ENCODE data around the gene ACSL4.
"Not testable (repeated sequence)": the region's sequence is repeated elsewhere in the genome, so short reads cannot be mapped to it uniquely, and the experiment has no call there.

The ACSL4 gene

DNA sequence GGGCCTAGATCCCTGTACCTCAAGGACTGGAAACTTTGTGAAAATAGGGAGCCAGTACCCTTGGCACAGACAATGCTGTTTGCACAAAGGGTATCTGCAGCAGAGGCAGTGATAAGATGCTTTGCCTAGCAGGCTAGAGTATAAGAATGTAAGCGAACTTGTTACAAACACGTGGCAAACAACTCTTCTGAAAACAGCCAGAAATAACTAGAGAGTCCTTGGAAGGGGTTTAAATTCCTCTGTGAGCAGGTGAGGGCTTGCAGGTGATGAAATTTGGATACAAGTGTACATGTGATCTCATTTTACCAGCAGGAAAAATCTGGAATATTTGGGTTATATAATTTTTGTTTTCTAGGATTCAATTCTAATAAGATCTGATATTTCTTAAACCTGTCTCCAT is 18.6 kb upstream of the ACSL4 start:
- no peak for DNase-seq (ENCODE audit: extremely low spot score)
- ChIA-PET CTCF (no interaction called here), POLR2A (no interaction called here)
- TF ChIP-seq, protein P1, sequence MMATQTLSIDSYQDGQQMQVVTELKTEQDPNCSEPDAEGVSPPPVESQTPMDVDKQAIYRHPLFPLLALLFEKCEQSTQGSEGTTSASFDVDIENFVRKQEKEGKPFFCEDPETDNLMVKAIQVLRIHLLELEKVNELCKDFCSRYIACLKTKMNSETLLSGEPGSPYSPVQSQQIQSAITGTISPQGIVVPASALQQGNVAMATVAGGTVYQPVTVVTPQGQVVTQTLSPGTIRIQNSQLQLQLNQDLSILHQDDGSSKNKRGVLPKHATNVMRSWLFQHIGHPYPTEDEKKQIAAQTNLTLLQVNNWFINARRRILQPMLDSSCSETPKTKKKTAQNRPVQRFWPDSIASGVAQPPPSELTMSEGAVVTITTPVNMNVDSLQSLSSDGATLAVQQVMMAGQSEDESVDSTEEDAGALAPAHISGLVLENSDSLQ (IDR thresholded peaks at IDR 0.05) = no peak
- TF ChIP-seq SP1 (IDR thresholded peaks at IDR 0.05) (no peak), CTBP1 (IDR thresholded peaks at IDR 0.05; ENCODE audit: borderline replicate concordance) (no peak), ZNF384 (IDR thresholded peaks at IDR 0.05) (no peak), NFRKB (IDR thresholded peaks at IDR 0.05) (no peak), FOXM1 (IDR thresholded peaks at IDR 0.05; ENCODE audit: borderline replicate concordance) (no peak), ELF4 (IDR thresholded peaks at IDR 0.05) (no peak), ARNT (IDR thresholded peaks at IDR 0.05) (no peak)

DNA sequence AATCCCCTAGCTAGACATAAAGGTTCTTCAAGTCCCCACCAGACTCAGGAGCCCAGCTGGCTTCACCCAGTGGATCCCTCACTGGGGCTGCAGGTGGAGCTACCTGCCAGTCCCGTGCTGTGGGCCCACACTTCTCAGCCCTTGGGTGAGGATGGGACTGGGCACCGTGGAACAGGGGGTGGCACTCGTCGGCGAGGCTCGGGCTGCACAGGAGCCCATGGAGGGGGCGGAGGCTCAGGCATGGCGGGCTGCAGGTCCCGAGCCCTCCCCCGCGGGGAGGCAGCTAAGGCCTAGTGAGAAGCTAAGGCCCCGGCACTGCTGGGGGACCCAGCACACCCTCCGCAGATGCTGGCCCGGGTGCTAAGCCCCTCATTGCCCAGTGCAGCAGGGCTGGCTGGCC is 16.1 kb upstream of the ACSL4 start:
- CTCF ChIA-PET = no interaction called here
- no peak for DNase-seq (ENCODE audit: extremely low spot score)
- TF ChIP-seq FOXA1 (IDR thresholded peaks at IDR 0.05) = no peak
- no peak for TF ChIP-seq CTBP1 (IDR thresholded peaks at IDR 0.05; ENCODE audit: borderline replicate concordance)
- TF ChIP-seq FOXM1 (IDR thresholded peaks at IDR 0.05; ENCODE audit: borderline replicate concordance) = no peak
- no peak for TF ChIP-seq LEF1 (IDR thresholded peaks at IDR 0.05; ENCODE audit: borderline replicate concordance)
- no peak for TF ChIP-seq SUZ12 (IDR thresholded peaks at IDR 0.05)
- no peak for TF ChIP-seq SP1 (IDR thresholded peaks at IDR 0.05)
- no peak for TF ChIP-seq NFRKB (IDR thresholded peaks at IDR 0.05)
- TF ChIP-seq L3MBTL2 (conservative IDR thresholded peaks at IDR 0.05) = no peak
- TF ChIP-seq ARNT (IDR thresholded peaks at IDR 0.05) = no peak
- no peak for TF ChIP-seq TARDBP (IDR thresholded peaks at IDR 0.05)
- no peak for TF ChIP-seq HDGF (IDR thresholded peaks at IDR 0.05; ENCODE audit: borderline replicate concordance)
- TF ChIP-seq ZNF384 (IDR thresholded peaks at IDR 0.05) = no peak
- TF ChIP-seq, protein P1 (IDR thresholded peaks at IDR 0.05) = no peak
- TF ChIP-seq ELF4 (IDR thresholded peaks at IDR 0.05) = no peak
- no peak for TF ChIP-seq BHLHE40 (IDR thresholded peaks at IDR 0.05; ENCODE audit: borderline replicate concordance)
- TF ChIP-seq FOXK2 (IDR thresholded peaks at IDR 0.05) = no peak
- POLR2A ChIA-PET = interaction anchor here (1.5 to 1.6 kb wide), 2 partner anchors 11 to 22 kb away, joined by 3 to 6 read pairs; no protein-coding TSS in a partner anchor

DNA sequence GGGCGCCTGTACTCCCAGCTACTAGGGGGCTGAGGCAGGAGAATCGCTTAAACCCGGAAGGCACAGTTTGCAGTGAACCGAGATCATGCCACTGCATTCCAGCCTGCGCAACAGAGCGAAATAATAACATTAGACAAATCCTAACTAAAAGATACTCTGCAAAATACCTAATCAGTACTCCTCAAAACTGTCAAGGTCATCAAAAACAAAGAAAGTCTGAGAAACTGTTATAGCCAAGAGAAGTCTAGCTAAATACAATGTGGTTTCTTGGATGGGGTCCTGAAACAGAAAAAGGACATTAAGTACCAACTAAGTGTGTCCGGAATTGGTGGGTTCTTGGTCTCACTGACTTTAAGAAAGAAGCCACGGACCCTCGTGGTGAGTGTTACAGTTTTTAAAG is 14.6 kb upstream of the ACSL4 start:
- POLR2A ChIA-PET = interaction anchor here (1.5 to 1.6 kb wide), 2 partner anchors 12 to 20 kb away, joined by 3 to 6 read pairs; no protein-coding TSS in a partner anchor
- no peak for DNase-seq (ENCODE audit: extremely low spot score)
- no peak for TF ChIP-seq TARDBP (IDR thresholded peaks at IDR 0.05)
- no peak for TF ChIP-seq BHLHE40 (IDR thresholded peaks at IDR 0.05; ENCODE audit: borderline replicate concordance)
- TF ChIP-seq ZNF384 (IDR thresholded peaks at IDR 0.05) = no peak
- TF ChIP-seq SP1 (IDR thresholded peaks at IDR 0.05) = no peak
- no peak for TF ChIP-seq L3MBTL2 (conservative IDR thresholded peaks at IDR 0.05)
- TF ChIP-seq CTBP1 (IDR thresholded peaks at IDR 0.05; ENCODE audit: borderline replicate concordance) = no peak
- no peak for TF ChIP-seq LEF1 (IDR thresholded peaks at IDR 0.05; ENCODE audit: borderline replicate concordance)
- no peak for TF ChIP-seq SUZ12 (IDR thresholded peaks at IDR 0.05)
- TF ChIP-seq NFRKB (IDR thresholded peaks at IDR 0.05) = no peak
- TF ChIP-seq, protein P1 (IDR thresholded peaks at IDR 0.05) = no peak
- no peak for TF ChIP-seq HDGF (IDR thresholded peaks at IDR 0.05; ENCODE audit: borderline replicate concordance)
- TF ChIP-seq FOXK2 (IDR thresholded peaks at IDR 0.05) = no peak
- no peak for TF ChIP-seq ARNT (IDR thresholded peaks at IDR 0.05)
- no peak for TF ChIP-seq FOXM1 (IDR thresholded peaks at IDR 0.05; ENCODE audit: borderline replicate concordance)
- CTCF ChIA-PET = no interaction called here

DNA sequence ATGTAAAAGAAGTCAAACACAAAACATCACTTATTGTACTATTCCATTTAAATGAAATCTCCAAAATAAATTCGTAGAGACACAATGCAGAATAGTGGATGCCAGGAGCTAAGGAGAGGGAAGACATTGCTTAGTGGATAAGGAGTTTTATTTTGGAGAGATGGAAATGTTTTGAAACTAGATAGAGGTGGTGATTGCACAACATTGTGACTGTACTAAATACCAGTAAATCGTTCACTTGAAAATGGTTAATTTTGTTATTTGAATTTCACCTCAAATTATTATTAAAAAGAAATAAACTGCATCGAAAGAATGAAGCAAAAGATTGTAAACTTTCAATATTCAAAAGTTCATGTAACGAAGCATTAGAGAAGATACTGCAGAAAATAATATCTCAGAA is 9.7 kb upstream of the ACSL4 start:
- ChIA-PET CTCF (no interaction called here), POLR2A (no interaction called here)
- DNase-seq (ENCODE audit: extremely low spot score) = no peak

DNA sequence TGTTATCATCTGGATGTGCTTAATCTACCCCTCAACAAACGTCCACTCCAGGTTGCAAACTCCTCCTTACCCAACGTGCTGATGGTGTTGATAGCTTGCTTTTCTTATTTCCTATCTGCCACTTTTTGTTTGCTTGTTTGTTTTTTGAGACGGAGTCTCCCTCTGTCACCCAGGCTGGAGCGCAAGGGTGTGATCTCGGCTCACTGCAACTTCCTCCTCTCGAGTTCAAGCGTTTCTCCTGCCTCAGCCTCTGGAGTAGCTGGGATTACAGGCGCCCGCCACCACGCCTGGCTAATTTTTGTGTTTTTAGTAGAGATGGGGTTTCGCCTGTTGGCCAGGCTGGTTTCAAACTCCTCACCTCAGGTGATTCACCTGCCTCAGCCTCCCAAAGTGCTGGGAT is 7.8 kb upstream of the ACSL4 start:
- POLR2A ChIA-PET; CTCF ChIA-PET; DNase-seq (ENCODE audit: extremely low spot score): not testable (repeated sequence)

More for the DNA sequence above, 9.7 kb upstream of the ACSL4 start:
- TF ChIP-seq, protein P1 (IDR thresholded peaks at IDR 0.05) = no peak
- TF ChIP-seq SP1 (IDR thresholded peaks at IDR 0.05) (no peak), SUZ12 (IDR thresholded peaks at IDR 0.05) (no peak), FOXK2 (IDR thresholded peaks at IDR 0.05) (no peak), NFRKB (IDR thresholded peaks at IDR 0.05) (no peak), TARDBP (IDR thresholded peaks at IDR 0.05) (no peak), HDGF (IDR thresholded peaks at IDR 0.05; ENCODE audit: borderline replicate concordance) (no peak), CTBP1 (IDR thresholded peaks at IDR 0.05; ENCODE audit: borderline replicate concordance) (no peak), BHLHE40 (IDR thresholded peaks at IDR 0.05; ENCODE audit: borderline replicate concordance) (no peak)

DNA sequence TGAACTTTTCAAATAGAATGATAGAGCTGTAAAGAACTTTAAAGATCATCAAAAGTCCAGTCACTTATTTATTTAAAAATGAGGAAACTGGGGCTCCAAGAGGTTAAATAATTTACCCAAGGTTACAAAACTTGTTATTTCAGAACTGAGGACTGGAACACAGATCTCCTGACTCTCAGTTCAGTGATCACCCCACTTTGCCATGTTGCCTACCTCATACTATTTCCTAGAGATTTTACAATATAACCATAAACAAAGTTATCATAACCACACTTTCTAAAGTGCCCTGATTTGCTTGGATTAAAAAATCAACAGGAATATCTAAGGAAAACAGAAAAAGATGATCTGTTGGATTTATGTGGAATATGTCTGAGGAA is 7.4 kb upstream of the ACSL4 start:
- ChIA-PET CTCF (no interaction called here), POLR2A (no interaction called here)
- no peak for TF ChIP-seq FOXA1 (IDR thresholded peaks at IDR 0.05)
- no peak for TF ChIP-seq SP1 (IDR thresholded peaks at IDR 0.05)
- no peak for TF ChIP-seq L3MBTL2 (conservative IDR thresholded peaks at IDR 0.05)
- TF ChIP-seq ARNT (IDR thresholded peaks at IDR 0.05) = no peak
- no peak for TF ChIP-seq FOXM1 (IDR thresholded peaks at IDR 0.05; ENCODE audit: borderline replicate concordance)
- DNase-seq (ENCODE audit: extremely low spot score) = no peak
